NCI-H2196 (cell line): ENCODE measurements around the gene RBMX.
"Not testable (repeated sequence)": the region's sequence is repeated elsewhere in the genome, so short reads cannot be mapped to it uniquely, and the experiment has no call there.

Experiments used
- DNase-seq: peaks from one replicate; lab custom pipeline; 2025; ENCODE audit not compliant: unreplicated experiment; lab: John Stamatoyannopoulos, UW

Gene RBMX

GRCh38 chrX:136879001-136879687 is 1.4 kb downstream of the RBMX start:
- DNase-seq: no peak

DNA sequence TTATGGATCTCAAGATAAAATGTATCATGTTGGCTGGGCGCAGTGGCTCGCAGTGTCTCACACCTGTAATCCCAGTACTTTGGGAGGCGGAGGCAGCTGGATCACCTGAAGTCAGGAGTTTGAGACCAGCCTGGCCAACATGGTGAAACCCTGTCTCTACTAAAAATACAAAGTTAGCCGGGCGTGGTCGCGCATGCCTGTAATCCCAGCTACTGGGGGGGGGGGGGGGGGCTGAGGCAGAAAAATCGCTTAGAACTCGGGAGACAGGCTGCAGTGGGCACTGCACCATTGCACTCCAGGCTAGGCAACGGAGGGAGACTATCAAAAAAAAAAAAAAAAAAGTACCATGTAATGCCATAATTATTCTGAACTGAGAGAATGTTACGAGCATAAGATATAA is 2.1 kb downstream of the RBMX start:
- DNase-seq: no peak

DNA sequence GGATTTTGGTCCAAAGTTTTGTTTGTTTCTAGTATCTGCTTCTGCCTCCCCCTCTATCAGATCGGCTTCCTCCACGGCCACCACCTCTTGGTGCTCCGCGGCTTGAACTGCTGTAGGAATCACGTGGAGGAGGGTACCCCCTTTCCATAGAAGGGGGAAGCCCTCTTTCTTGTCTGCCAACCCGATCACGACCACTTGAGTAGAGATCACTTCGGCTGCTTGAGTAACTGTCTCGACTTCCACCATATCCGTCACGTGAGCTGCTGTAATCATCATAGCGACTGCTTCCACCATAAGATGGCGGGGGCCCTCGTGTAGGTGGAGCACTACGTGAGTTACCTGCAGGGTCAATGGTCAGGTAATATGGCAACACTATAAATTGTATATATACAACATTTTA is 6.4 kb downstream of the RBMX start:
- DNase-seq: not testable (repeated sequence)

GRCh38 chrX:136873210-136873609 is 7.3 kb downstream of the RBMX start:
- not testable (repeated sequence) for DNase-seq

DNA sequence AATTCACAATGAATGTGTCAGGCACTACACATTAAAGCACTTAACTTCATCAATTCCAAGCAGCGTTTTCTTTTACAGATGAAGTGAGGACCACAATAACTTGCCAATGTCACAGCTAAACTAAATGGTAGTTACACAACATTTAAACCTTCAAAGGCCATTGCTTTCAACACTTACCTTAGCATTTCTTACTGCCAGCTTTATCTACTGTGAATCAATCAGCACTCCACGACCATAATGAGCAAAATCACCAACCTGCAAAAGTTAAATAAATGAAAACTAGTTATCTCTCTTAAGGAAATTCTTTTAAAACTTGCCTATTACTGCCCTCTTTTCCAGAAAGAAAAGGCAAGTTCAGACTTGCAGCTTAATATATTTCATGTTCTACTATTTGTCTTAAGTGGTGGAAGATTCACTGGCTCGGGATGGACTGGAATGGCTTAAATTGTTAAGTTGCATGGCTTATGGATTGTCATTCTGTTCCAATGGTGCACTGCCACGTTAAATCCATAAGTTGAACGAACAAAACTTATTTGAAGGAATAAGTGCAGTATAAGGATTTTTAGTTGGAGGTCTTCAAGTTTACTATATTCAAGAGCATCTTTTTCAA is 8.3 kb downstream of the RBMX start:
- DNase-seq: no peak

- no peak for DNase-seq
These were observed 10.5 kb downstream of the RBMX start for GRCh38 chrX:136870064-136870463.

GRCh38 chrX:136868283-136869055 is 12.1 kb downstream of the RBMX start:
- DNase-seq: no peak

DNA sequence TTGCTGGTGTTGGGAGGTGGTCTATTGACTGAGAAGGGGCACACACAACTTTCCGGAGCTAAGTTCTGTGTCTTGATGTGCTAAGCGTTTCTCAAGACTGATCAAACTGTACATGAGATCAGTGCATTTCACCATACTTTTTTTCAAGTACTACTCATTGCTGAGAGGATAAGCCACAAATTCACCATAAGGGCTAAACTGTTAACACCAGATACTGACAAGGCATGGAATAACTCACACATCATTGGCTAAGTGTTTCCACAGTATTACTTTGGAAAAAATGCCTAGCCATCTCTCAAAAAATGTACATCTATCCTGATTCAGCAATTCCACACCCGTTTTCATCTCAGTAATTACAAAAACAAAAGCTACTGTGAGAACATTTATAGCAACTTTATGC is 13.0 kb downstream of the RBMX start:
- DNase-seq: no peak

- no peak for DNase-seq
These were observed 13.4 kb downstream of the RBMX start for GRCh38 chrX:136867096-136867491.

GRCh38 chrX:136866337-136867095 is 14.0 kb downstream of the RBMX start:
- DNase-seq: no peak

GRCh38 chrX:136865270-136866158 is 15.0 kb downstream of the RBMX start:
- no peak for DNase-seq

- no peak for DNase-seq
These were observed 16.7 kb downstream of the RBMX start for GRCh38 chrX:136863826-136864225.

- DNase-seq: no peak
These were observed 18.0 kb downstream of the RBMX start for GRCh38 chrX:136862546-136862945.

DNA sequence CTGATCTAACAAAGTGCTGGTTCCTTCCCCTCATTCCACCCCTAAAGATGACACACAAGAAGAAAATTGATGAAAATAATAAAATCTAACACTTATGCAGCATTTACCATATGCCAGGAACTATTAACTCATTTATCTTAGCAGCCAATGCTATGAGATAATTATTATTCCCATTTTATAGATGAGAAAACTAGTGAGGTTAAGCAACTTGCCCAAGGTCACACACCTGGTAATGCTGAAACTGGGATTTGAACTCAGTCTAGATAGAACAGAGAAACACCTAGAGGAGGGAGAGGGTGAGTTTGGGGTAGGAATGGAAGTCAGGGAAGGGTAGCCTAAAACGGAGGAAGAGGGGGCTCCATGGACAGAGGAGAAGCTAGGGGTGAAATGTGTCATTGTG is 18.6 kb downstream of the RBMX start:
- DNase-seq: no peak

DNA sequence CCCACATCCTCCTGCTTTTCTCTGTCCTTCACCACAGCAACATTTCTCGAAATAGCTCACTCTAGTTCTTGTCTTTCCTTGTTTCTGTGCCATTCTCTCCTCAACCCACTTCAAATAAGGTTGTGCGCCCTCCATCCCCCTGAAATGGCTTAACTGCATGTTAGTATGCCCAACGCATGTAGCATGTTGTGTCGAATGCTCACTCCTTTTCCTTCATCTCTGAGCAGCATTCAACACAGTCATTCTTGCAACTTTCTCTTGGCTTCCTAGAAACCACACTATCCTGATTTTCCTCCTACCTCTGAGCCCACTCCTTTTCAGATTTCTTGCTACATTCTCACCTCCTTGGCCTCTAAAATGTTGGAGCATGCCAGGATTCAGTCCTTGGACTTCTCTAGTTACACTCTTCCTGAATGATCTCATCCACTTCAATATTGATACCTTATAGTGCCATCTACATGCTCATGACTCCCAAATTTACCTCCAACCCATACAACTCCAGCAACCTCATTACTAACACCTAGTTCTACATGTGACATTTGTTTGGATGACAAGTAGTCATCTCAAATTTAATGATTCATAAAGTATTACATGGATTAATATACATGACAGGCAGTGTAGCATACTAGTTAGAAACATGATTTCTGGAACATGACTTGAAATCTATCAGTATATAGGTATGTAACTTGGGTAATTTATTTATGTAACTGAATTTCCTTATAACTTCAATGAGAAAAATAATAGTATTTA is 22.3 kb downstream of the RBMX start:
- DNase-seq: no peak

- DNase-seq: no peak
These were observed 24.0 kb downstream of the RBMX start for GRCh38 chrX:136856551-136856950.

DNA sequence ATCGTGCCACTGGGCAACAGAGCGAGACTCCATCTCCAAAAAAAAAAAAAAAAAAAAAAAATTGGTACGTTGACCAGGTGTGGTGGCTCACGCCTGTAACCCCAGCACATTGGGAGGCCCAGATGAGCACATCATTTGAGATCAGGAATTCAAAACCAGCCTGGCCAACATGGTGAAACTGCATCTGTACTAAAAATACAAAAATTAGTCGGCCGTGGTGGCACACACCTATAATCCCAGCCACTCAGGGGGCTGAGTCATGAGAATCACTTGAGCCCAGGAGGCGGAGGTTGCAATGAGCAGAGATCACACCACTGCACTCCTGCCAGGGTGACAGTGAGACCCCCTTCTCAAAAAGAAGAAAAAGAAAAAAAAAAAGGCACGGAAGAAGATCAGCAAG is 24.5 kb downstream of the RBMX start:
- DNase-seq: no peak

DNA sequence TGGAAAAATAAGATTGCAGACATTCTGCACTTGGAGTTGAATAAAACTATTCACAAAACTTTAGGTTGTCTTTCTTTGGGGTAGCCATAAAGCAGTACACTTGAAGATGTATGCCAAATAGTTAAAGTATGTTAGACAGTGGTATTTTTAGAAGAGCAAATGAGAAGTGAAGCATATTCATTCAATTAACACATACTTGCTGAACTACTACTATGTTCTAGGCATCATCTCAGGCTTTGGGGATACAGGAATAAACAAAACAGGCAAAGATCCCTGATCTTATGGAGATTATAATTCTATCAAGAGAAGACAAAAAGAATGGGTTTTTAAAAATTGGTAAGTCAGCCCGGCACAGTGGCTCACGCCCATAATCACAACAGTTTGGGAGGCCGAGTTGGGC is 29.0 kb downstream of the RBMX start:
- DNase-seq: no peak

GRCh38 chrX:136850441-136851175 is 29.9 kb downstream of the RBMX start:
- no peak for DNase-seq
